ENCODE results near the gene NELL1. TPM values are rescaled to one million over a fixed set of nuclear protein-coding genes. Genes with fewer than 3 reads are reported as not detected.

The NELL1 gene
- polyA plus RNA-seq, 1 of the 3 experiments (the other 2 are of a cell fraction), result not detected

DNA sequence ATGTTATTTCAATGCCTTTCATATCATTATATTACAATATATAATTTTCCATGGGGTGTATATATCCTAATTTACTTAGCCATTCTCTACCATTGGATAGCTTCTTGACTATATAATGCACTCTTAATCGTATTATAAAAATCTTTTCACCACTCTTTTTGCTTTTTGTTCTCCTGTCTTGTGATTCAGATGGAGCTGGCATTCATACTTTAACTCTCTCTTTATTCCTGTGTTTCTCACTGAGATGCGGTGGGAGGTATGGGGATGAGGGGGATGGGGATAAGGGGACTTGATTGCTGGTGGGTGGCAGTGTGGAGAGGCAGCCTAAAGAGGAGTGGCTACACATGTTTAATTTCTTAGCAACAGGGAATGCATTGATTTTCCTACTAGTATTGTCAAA, 105.9 kb downstream of the NELL1 start:
- DNase-seq, result no peak
- no peak overlapping the region for H3K4me2 ChIP-seq
- 21% methylated on average over 2 of the region's 2 CpGs for WGBS (ENCODE audit: low lambda C conversion rate)
- CTCF ChIA-PET, result interaction anchor here (1.7 kb wide), 1 partner anchor 12 kb away, joined by 4 read pairs; no protein-coding TSS in a partner anchor
- no peaks in the 10 kb centered on the region for H4K20me1 ChIP-seq (ENCODE audit: insufficient read depth)
- no peak overlapping the region for H3K27ac ChIP-seq (ENCODE audit: low read depth in 2 of 2, low read length in 1 of 2)
- peaks cover 0 to 7% of the 10 kb centered on the region in 2 experiments; a peak in 1 of 4 replicates for H3K4me1 ChIP-seq (ENCODE audit: control insufficient read depth in 1 of 2, insufficient read depth in 2 of 2, low read depth in 1 of 2, low read length in 1 of 2)
- H3F3A ChIP-seq (replicated peaks; ENCODE audit: insufficient read depth), result no peaks in the 10 kb centered on the region
- H2AFZ ChIP-seq (ENCODE audit: low read depth), result no peak overlapping the region
- H3K9ac ChIP-seq, result no peak overlapping the region
- H3K9me3 ChIP-seq, result no peaks in the 10 kb centered on the region
- no peak for TF ChIP-seq RAD21 (IDR thresholded peaks at IDR 0.05; ENCODE audit: low read length)
- no peak for TF ChIP-seq NRF1 (IDR thresholded peaks at IDR 0.05; ENCODE audit: low read depth, low read length)
- TF ChIP-seq CHD2 (IDR thresholded peaks at IDR 0.05; ENCODE audit: low read length, partially characterized antibody), result no peak
- TF ChIP-seq, protein P1, sequence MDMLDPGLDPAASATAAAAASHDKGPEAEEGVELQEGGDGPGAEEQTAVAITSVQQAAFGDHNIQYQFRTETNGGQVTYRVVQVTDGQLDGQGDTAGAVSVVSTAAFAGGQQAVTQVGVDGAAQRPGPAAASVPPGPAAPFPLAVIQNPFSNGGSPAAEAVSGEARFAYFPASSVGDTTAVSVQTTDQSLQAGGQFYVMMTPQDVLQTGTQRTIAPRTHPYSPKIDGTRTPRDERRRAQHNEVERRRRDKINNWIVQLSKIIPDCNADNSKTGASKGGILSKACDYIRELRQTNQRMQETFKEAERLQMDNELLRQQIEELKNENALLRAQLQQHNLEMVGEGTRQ (IDR thresholded peaks at IDR 0.05; ENCODE audit: borderline replicate concordance, low read depth, low read length), result no peak
- H3K27me3 ChIP-seq (ENCODE audit: insufficient read depth), result no peaks in the 10 kb centered on the region
- POLR2A ChIA-PET, result no interaction called here
- no peaks in the 10 kb centered on the region for H3K79me2 ChIP-seq (ENCODE audit: insufficient read depth)
- no peak overlapping the region for H3K4me3 ChIP-seq (ENCODE audit: low read depth in 2 of 2, low read length in 1 of 2)
- no peaks in the 10 kb centered on the region for H3K9me2 ChIP-seq
- H3K36me3 ChIP-seq (replicated peaks in 1 of 2; ENCODE audit: control insufficient read depth in 1 of 2, insufficient read depth in 2 of 2, low read length in 1 of 2), result no peaks in the 10 kb centered on the region

DNA sequence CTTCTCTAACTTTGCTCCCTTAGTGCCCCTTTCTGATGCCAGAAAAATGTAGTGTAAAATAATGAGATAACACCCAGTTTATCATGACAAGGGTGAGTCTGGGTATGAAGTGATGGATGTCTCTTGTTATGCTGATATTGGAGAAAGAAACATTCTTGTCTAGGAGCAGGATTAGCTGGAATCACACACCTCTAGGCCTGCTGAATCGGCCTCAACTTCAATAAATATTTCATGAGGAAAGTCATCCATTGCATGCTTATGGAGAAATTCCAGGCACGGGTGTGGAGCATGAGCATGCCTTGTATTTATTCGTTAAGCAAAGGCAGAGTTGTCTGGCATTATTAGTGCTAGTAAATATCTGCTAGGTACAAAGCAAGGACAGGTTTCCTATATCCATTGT, 113.4 kb downstream of the NELL1 start:
- CTCF ChIA-PET, result no interaction called here
- Histone ChIP-seq H3K27me3 (ENCODE audit: insufficient read depth) (no peaks in the 10 kb centered on the region), H3K9ac (no peak overlapping the region), H2AFZ (ENCODE audit: low read depth) (no peak overlapping the region), H3K4me1 (ENCODE audit: control insufficient read depth in 1 of 2, insufficient read depth in 2 of 2, low read depth in 1 of 2, low read length in 1 of 2) (no peaks in the 10 kb centered on the region), H3K4me3 (ENCODE audit: low read depth in 2 of 2, low read length in 1 of 2) (no peak overlapping the region), H3K9me2 (no peaks in the 10 kb centered on the region), H3K79me2 (ENCODE audit: insufficient read depth) (no peaks in the 10 kb centered on the region), H3K27ac (ENCODE audit: low read depth in 2 of 2, low read length in 1 of 2) (no peak overlapping the region), H3K36me3 (replicated peaks in 1 of 2; ENCODE audit: control insufficient read depth in 1 of 2, insufficient read depth in 2 of 2, low read length in 1 of 2) (no peaks in the 10 kb centered on the region), H4K20me1 (ENCODE audit: insufficient read depth) (no peaks in the 10 kb centered on the region), H3K9me3 (no peaks in the 10 kb centered on the region; the same call in 1 of the 2 replicates), H3K4me2 (no peak overlapping the region), H3F3A (replicated peaks; ENCODE audit: insufficient read depth) (no peaks in the 10 kb centered on the region)
- 18% methylated on average over 3 of the region's 3 CpGs for WGBS (ENCODE audit: low lambda C conversion rate)
- POLR2A ChIA-PET, result no interaction called here
- TF ChIP-seq FOSL2 (IDR thresholded peaks at IDR 0.05; ENCODE audit: borderline replicate concordance, low read depth), result no peak
- TF ChIP-seq NFIC (IDR thresholded peaks at IDR 0.05; ENCODE audit: borderline replicate concordance), result no peak
- TF ChIP-seq GATA2 (CRISPR knock-in tag; IDR thresholded peaks at IDR 0.05), result no peak
- TF ChIP-seq EZH2phosphoT487 (IDR thresholded peaks at IDR 0.05; ENCODE audit: borderline replicate concordance, low read depth), result no peak
- TF ChIP-seq MAX (IDR thresholded peaks at IDR 0.05; ENCODE audit: low read depth), result no peak
- no peak for TF ChIP-seq RAD21 (IDR thresholded peaks at IDR 0.05; ENCODE audit: low read length)
- no peak for TF ChIP-seq YY1 (IDR thresholded peaks at IDR 0.05; ENCODE audit: low read depth)
- TF ChIP-seq TCF12 (IDR thresholded peaks at IDR 0.05), result no peak
- TF ChIP-seq TAF1 (IDR thresholded peaks at IDR 0.05; ENCODE audit: borderline replicate concordance, low read depth, low read length), result no peak
- no peak for TF ChIP-seq NRF1 (IDR thresholded peaks at IDR 0.05; ENCODE audit: low read depth, low read length)
- no peak for TF ChIP-seq GABPA (IDR thresholded peaks at IDR 0.05; ENCODE audit: low read depth)
- TF ChIP-seq ZBTB33 (IDR thresholded peaks at IDR 0.05; ENCODE audit: borderline replicate concordance, low read depth), result no peak
- no peak for TF ChIP-seq JUND (IDR thresholded peaks at IDR 0.05)
- TF ChIP-seq ELF1 (IDR thresholded peaks at IDR 0.05), result no peak
- TF ChIP-seq, protein P1 (IDR thresholded peaks at IDR 0.05; ENCODE audit: borderline replicate concordance, low read depth, low read length), result no peak
- DNase-seq, result no peak
